Smooth muscle cell (in vitro differentiated cells): ENCODE results near the gene WNT7A. TPM values are rescaled to one million over a fixed set of nuclear protein-coding genes. Genes with fewer than 3 reads are reported as not detected.

Experiments used
- DNase-seq: peaks from one replicate; lab custom pipeline; 2025; ENCODE audit not compliant: unreplicated experiment; lab: John Stamatoyannopoulos, UW
- H2AFZ ChIP-seq: fragments of 200-600 bp; sonication (generic); 2 replicates; pipeline ENCODE4 v1.6.0; 2016; ENCODE audit warnings: antibody characterized with exemption, low read depth, mild to moderate bottlenecking
- H3F3A ChIP-seq: fragments of 200-600 bp; sonication (generic); 2 replicates; pipeline ENCODE4 v1.6.0; 2017; ENCODE audit warnings: antibody characterized with exemption, low read depth
- H3K27ac ChIP-seq: fragments of 200-600 bp; sonication (generic); 2 replicates; pipeline ENCODE4 v1.5.1; 2016; ENCODE audit warnings: low read depth, mild to moderate bottlenecking
- H3K27me3 ChIP-seq: fragments of 200-600 bp; sonication (generic); 2 replicates; pipeline ENCODE4 v1.6.1; 2016; ENCODE audit warnings: low read depth, mild to moderate bottlenecking
- H3K36me3 ChIP-seq: fragments of 200-600 bp; sonication (generic); 2 replicates; pipeline ENCODE4 v1.5.1; 2016; ENCODE audit warnings: low read depth
- H3K4me1 ChIP-seq: fragments of 200-600 bp; sonication (generic); 2 replicates; pipeline ENCODE4 v1.5.1; 2016; ENCODE audit warnings: low read depth
- H3K4me2 ChIP-seq: fragments of 200-600 bp; sonication (generic); 2 replicates; pipeline ENCODE4 v1.6.0; 2016; ENCODE audit warnings: mild to moderate bottlenecking
- H3K4me3 ChIP-seq: fragments of 200-600 bp; sonication (generic); 2 replicates; pipeline ENCODE4 v1.5.1; 2016; ENCODE audit warnings: mild to moderate bottlenecking
- H3K79me2 ChIP-seq: fragments of 200-600 bp; sonication (generic); 2 replicates; pipeline ENCODE4 v1.6.0; 2016; ENCODE audit warnings: low read depth, mild to moderate bottlenecking
- H3K9ac ChIP-seq: fragments of 200-600 bp; sonication (generic); 2 replicates; pipeline ENCODE4 v1.6.0; 2016; ENCODE audit warnings: low read depth
- H3K9me3 ChIP-seq: fragments of 200-600 bp; sonication (generic); replicated peaks from 2 replicates; pipeline ENCODE4 v1.5.1; 2016; ENCODE audit warnings: low read depth
- H4K20me1 ChIP-seq: fragments of 200-600 bp; sonication (generic); 2 replicates; pipeline ENCODE4 v1.6.0; 2016; ENCODE audit warnings: low read depth
- CTCF ChIP-seq: fragments of 200-600 bp; sonication (generic); IDR thresholded peaks from 2 replicates; pipeline ENCODE4 v1.5.1; 2017; ENCODE audit warnings: borderline replicate concordance, mild to moderate bottlenecking, antibody characterized with exemption; ENCODE audit not compliant: insufficient read depth, poor library complexity, severe bottlenecking
- WGBS: methylation state at CpG from one replicate; pipeline ENCODE4 v1.1.7; 2016; ENCODE audit warnings: low lambda C conversion rate; 5-methylcytosine and 5-hydroxymethylcytosine counted together
- polyA plus RNA-seq: library from polyadenylated mRNA; unstranded; fragments of >200 nt; fragmentation: Nextera tagmentation; extraction: Ambion mirVana; gene quantifications from 2 replicates; pipeline ENCODE4 v1.2.1, GENCODE V29; 2016
- total RNA-seq: library from RNA; depleted of rRNA; stranded (reverse); fragments of >200 nt; gene quantifications from 2 replicates; pipeline ENCODE4 v1.2.3, GENCODE V29; 2014

WNT7A gene
- total and polyA plus RNA-seq, 2 experiments from 2014 or later, result 0.18 to 0.24 TPM

GRCh38 chr3:13861461-13861860 is 18.4 kb downstream of the WNT7A start:
- no peak for TF ChIP-seq CTCF
- H3K27ac ChIP-seq, result no peak overlapping the region

GRCh38 chr3:13860001-13860400 is 19.9 kb downstream of the WNT7A start:
- H3K4me3 ChIP-seq, result no peak overlapping the region
- H3K9ac ChIP-seq, result no peak overlapping the region
- TF ChIP-seq CTCF, result no peak
- no peaks in the 10 kb centered on the region for H3K79me2 ChIP-seq
- H4K20me1 ChIP-seq, result no peaks in the 10 kb centered on the region
- H3K4me1 ChIP-seq, result no peaks in the 10 kb centered on the region
- H2AFZ ChIP-seq, result no peak overlapping the region
- WGBS, result 68% methylated on average over 1 of the region's 1 CpG
- H3K36me3 ChIP-seq, result no peaks in the 10 kb centered on the region
- H3K9me3 ChIP-seq, result no peaks in the 10 kb centered on the region
- DNase-seq, result no peak
- H3K27ac ChIP-seq, result no peak overlapping the region
- H3F3A ChIP-seq, result no peaks in the 10 kb centered on the region
- peaks cover 13% of the 10 kb centered on the region for H3K27me3 ChIP-seq
- no peak overlapping the region for H3K4me2 ChIP-seq

More at GRCh38 chr3:13861461-13861860, 18.4 kb downstream of the WNT7A start:
- Histone ChIP-seq H3F3A (no peaks in the 10 kb centered on the region), H2AFZ (no peak overlapping the region), H3K79me2 (no peaks in the 10 kb centered on the region), H3K9me3 (no peaks in the 10 kb centered on the region), H3K9ac (no peak overlapping the region), H4K20me1 (no peaks in the 10 kb centered on the region), H3K4me3 (no peak overlapping the region), H3K4me2 (no peak overlapping the region), H3K4me1 (no peaks in the 10 kb centered on the region), H3K27me3 (peaks cover 14% of the 10 kb centered on the region), H3K36me3 (no peaks in the 10 kb centered on the region)
- no peak for DNase-seq
- 98% methylated on average over 6 of the region's 6 CpGs for WGBS

GRCh38 chr3:13858768-13859520 is 20.9 kb downstream of the WNT7A start:
- H3F3A ChIP-seq, result no peaks in the 10 kb centered on the region
- no peaks in the 10 kb centered on the region for H3K9me3 ChIP-seq
- H3K79me2 ChIP-seq, result no peaks in the 10 kb centered on the region
- no peak overlapping the region for H3K4me3 ChIP-seq
- no peak for TF ChIP-seq CTCF
- no peak overlapping the region for H3K27ac ChIP-seq
- H3K27me3 ChIP-seq, result peaks cover 4% of the 10 kb centered on the region
- H3K9ac ChIP-seq, result no peak overlapping the region
- WGBS, result 86% methylated on average over 9 of the region's 9 CpGs
- H2AFZ ChIP-seq, result no peak overlapping the region
- no peaks in the 10 kb centered on the region for H3K36me3 ChIP-seq
- no peak for DNase-seq
- no peak overlapping the region for H3K4me2 ChIP-seq
- H4K20me1 ChIP-seq, result no peaks in the 10 kb centered on the region
- no peaks in the 10 kb centered on the region for H3K4me1 ChIP-seq
